Panc1 (cell line): ENCODE measurements around the gene IGFBP1.

Source experiments
- CTCF ChIP-seq: fragments of 450-650 bp; IDR thresholded peaks from 2 replicates; pipeline ENCODE4 v1.5.1; 2017; ENCODE audit warnings: mild to moderate bottlenecking
- POLR2AphosphoS5 ChIP-seq: IDR thresholded peaks from 2 replicates; pipeline ENCODE4 v1.6.1; 2012; ENCODE audit warnings: mild to moderate bottlenecking, low read depth, low read length, moderate library complexity
- SIN3A ChIP-seq: IDR thresholded peaks from 2 replicates; pipeline ENCODE4 v1.6.1; 2012; ENCODE audit warnings: low read depth, mild to moderate bottlenecking, low read length, moderate library complexity, borderline replicate concordance; ENCODE audit not compliant: insufficient read depth
- TCF7L2 ChIP-seq: IDR thresholded peaks from 2 replicates; pipeline ENCODE4 v1.6.1; 2011; ENCODE audit warnings: mild to moderate bottlenecking, low read depth, low read length, inconsistent platforms
- TF ChIP-seq, protein P1 (sequence below), 2 experiments: IDR thresholded peaks; 2 replicates each; pipeline ENCODE4 v1.6.1; 2011 to 2012; ENCODE audit warnings: low read depth in 2 of 2, control low read depth in 1 of 2, low read length in 1 of 2, mild to moderate bottlenecking in 1 of 2, moderate library complexity in 1 of 2; ENCODE audit not compliant: insufficient read depth in 1 of 2

DNA sequence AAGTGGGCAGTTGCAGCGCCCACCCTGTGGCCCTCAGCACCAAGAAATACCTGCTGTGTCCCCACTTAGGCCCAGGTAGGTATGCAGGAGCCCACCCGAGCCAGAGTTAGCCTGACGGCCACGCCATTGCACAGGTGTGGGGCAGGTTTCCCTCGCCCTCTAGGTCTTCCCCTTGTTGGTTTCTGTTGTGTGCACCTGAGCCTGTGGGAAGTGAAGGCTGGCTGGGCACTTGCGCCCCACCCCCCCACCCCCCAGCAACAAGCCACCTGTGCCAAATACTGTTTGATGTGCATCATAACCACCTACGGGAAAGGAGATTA, 15.3 kb upstream of the IGFBP1 start, which contains the start of gene CCDC201:
- TF ChIP-seq CTCF (no peak), POLR2AphosphoS5 (no peak), TCF7L2 (no peak), SIN3A (no peak)
- TF ChIP-seq, protein P1, sequence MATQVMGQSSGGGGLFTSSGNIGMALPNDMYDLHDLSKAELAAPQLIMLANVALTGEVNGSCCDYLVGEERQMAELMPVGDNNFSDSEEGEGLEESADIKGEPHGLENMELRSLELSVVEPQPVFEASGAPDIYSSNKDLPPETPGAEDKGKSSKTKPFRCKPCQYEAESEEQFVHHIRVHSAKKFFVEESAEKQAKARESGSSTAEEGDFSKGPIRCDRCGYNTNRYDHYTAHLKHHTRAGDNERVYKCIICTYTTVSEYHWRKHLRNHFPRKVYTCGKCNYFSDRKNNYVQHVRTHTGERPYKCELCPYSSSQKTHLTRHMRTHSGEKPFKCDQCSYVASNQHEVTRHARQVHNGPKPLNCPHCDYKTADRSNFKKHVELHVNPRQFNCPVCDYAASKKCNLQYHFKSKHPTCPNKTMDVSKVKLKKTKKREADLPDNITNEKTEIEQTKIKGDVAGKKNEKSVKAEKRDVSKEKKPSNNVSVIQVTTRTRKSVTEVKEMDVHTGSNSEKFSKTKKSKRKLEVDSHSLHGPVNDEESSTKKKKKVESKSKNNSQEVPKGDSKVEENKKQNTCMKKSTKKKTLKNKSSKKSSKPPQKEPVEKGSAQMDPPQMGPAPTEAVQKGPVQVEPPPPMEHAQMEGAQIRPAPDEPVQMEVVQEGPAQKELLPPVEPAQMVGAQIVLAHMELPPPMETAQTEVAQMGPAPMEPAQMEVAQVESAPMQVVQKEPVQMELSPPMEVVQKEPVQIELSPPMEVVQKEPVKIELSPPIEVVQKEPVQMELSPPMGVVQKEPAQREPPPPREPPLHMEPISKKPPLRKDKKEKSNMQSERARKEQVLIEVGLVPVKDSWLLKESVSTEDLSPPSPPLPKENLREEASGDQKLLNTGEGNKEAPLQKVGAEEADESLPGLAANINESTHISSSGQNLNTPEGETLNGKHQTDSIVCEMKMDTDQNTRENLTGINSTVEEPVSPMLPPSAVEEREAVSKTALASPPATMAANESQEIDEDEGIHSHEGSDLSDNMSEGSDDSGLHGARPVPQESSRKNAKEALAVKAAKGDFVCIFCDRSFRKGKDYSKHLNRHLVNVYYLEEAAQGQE (IDR thresholded peaks at IDR 0.05; ENCODE audit: insufficient read depth in 1 of 2, low read depth in 2 of 2, low read length in 1 of 2), result no peak
